H9 (cell line): ENCODE data around the gene FUT8. TPM values are rescaled to one million over a fixed set of nuclear protein-coding genes. Genes with fewer than 3 reads are reported as not detected.
A peak's percentile ranks its signal among the peaks of the same experiment; 100 is the strongest.

Source experiments
- DNase-seq: peaks from one replicate; pipeline ENCODE4 v3.0.0-alpha.2; 2017
- H2AFZ ChIP-seq: one replicate; pipeline ENCODE4 v1.6.1; 2013; ENCODE audit warnings: mild to moderate bottlenecking, low read length, control low read depth, moderate library complexity
- H2AK5ac ChIP-seq: 2 replicates; pipeline ENCODE4 v1.6.1; 2013; ENCODE audit warnings: low read length, control low read depth, mixed read lengths; ENCODE audit not compliant: insufficient read length
- H2BK120ac ChIP-seq: one replicate; pipeline ENCODE4 v1.6.1; 2013; ENCODE audit warnings: low read depth, mild to moderate bottlenecking, low read length, control low read depth, inconsistent platforms; ENCODE audit not compliant: poor library complexity, severe bottlenecking
- H2BK12ac ChIP-seq: 2 replicates; pipeline ENCODE4 v1.6.1; 2013; ENCODE audit warnings: low read length, control low read depth, mixed read lengths, low read depth; ENCODE audit not compliant: insufficient read length
- H2BK15ac ChIP-seq: 2 replicates; pipeline ENCODE4 v1.6.1; 2013; ENCODE audit warnings: low read depth, low read length, control low read depth
- H2BK20ac ChIP-seq: one replicate; pipeline ENCODE4 v1.6.1; 2013; ENCODE audit warnings: low read depth, mild to moderate bottlenecking, low read length, control low read depth, inconsistent platforms; ENCODE audit not compliant: poor library complexity, severe bottlenecking
- H2BK5ac ChIP-seq: 2 replicates; pipeline ENCODE4 v1.6.1; 2013; ENCODE audit warnings: low read length, control low read depth, mixed read lengths; ENCODE audit not compliant: insufficient read length
- H3K14ac ChIP-seq: 2 replicates; pipeline ENCODE4 v1.6.1; 2013; ENCODE audit warnings: low read length, control low read depth; ENCODE audit not compliant: insufficient read depth
- H3K18ac ChIP-seq: 2 replicates; pipeline ENCODE4 v1.6.1; 2013; ENCODE audit warnings: low read depth, mild to moderate bottlenecking, mixed read lengths, low read length, control low read depth; ENCODE audit not compliant: insufficient read length
- H3K23ac ChIP-seq: 2 replicates; pipeline ENCODE4 v1.6.1; 2013; ENCODE audit warnings: low read length, control low read depth, mixed read lengths, low read depth; ENCODE audit not compliant: insufficient read length
- H3K23me2 ChIP-seq: 2 replicates; pipeline ENCODE4 v1.6.1; 2013; ENCODE audit warnings: low read depth, mild to moderate bottlenecking, mixed read lengths, low read length, control low read depth; ENCODE audit not compliant: insufficient read length, poor library complexity, severe bottlenecking
- H3K27ac ChIP-seq: 2 replicates; pipeline ENCODE4 v1.5.1; 2013; ENCODE audit warnings: low read length, control low read depth, mixed read lengths, low read depth; ENCODE audit not compliant: insufficient read length
- H3K27me3 ChIP-seq: 2 replicates; pipeline ENCODE4 v1.6.1; 2013; ENCODE audit warnings: low read length, control low read depth, inconsistent platforms; ENCODE audit not compliant: insufficient read depth
- H3K4ac ChIP-seq: 2 replicates; pipeline ENCODE4 v1.6.1; 2013; ENCODE audit warnings: low read depth, mild to moderate bottlenecking, control low read depth, inconsistent platforms, low read length, moderate library complexity
- H3K4me1 ChIP-seq: 2 replicates; pipeline ENCODE4 v1.6.1; 2013; ENCODE audit warnings: low read length, control low read depth, inconsistent platforms; ENCODE audit not compliant: insufficient read depth
- H3K4me2 ChIP-seq: 2 replicates; pipeline ENCODE4 v1.6.1; 2013; ENCODE audit warnings: low read length, control low read depth, mixed read lengths; ENCODE audit not compliant: insufficient read length, insufficient read depth
- H3K56ac ChIP-seq: 2 replicates; pipeline ENCODE4 v1.6.1; 2013; ENCODE audit warnings: low read depth, mild to moderate bottlenecking, mixed read lengths, low read length, control low read depth; ENCODE audit not compliant: insufficient read length
- H3K79me1 ChIP-seq: 2 replicates; pipeline ENCODE4 v1.6.1; 2013; ENCODE audit warnings: low read depth, mild to moderate bottlenecking, moderate library complexity, low read length, control low read depth, inconsistent platforms; ENCODE audit not compliant: insufficient read depth, poor library complexity, severe bottlenecking
- H3K79me2 ChIP-seq: 2 replicates; pipeline ENCODE4 v1.6.1; 2013; ENCODE audit warnings: low read length, control low read depth, inconsistent platforms; ENCODE audit not compliant: insufficient read depth
- H3K9ac ChIP-seq: 2 replicates; pipeline ENCODE4 v1.6.1; 2013; ENCODE audit warnings: low read length, control low read depth, mixed read lengths; ENCODE audit not compliant: insufficient read length; ENCODE audit errors: extremely low read depth
- H3K9me3 ChIP-seq: one replicate; pipeline ENCODE4 v1.6.1; 2013; ENCODE audit warnings: low read depth, low read length, inconsistent platforms; ENCODE audit not compliant: control insufficient read depth
- H3T11ph ChIP-seq: one replicate; pipeline ENCODE4 v1.6.1; 2013; ENCODE audit warnings: mild to moderate bottlenecking, low read length, control low read depth, inconsistent platforms
- H4K20me1 ChIP-seq: one replicate; pipeline ENCODE4 v1.6.1; 2013; ENCODE audit not compliant: control insufficient read depth, insufficient read length, insufficient read depth
- H4K5ac ChIP-seq: 2 replicates; pipeline ENCODE4 v1.6.1; 2013; ENCODE audit warnings: low read depth, mild to moderate bottlenecking, mixed read lengths, low read length, control low read depth; ENCODE audit not compliant: insufficient read length
- H4K8ac ChIP-seq: replicated peaks from 2 replicates; pipeline ENCODE4 v1.6.1; 2013; ENCODE audit warnings: low read length, control low read depth, mixed read lengths, low read depth; ENCODE audit not compliant: insufficient read length
- H4K91ac ChIP-seq: 2 replicates; pipeline ENCODE4 v1.6.1; 2013; ENCODE audit warnings: low read depth, mild to moderate bottlenecking, moderate library complexity, mixed read lengths, low read length, control low read depth; ENCODE audit not compliant: insufficient read length
- H3K27ac Mint-ChIP-seq, 3 experiments: 2 replicates in 2 of 3; 3 replicates in 1 of 3; pipeline ENCODE4 v1.8.0; 2020 to 2021; ENCODE audit warnings: mixed read lengths in 3 of 3, mild to moderate bottlenecking in 1 of 3, moderate library complexity in 1 of 3
- H3K27me3 Mint-ChIP-seq: 2 replicates; pipeline ENCODE4 v1.8.0; 2021; ENCODE audit warnings: low read depth, mild to moderate bottlenecking, moderate library complexity, mixed read lengths
- H3K36me3 Mint-ChIP-seq, 3 experiments: 2 replicates in 2 of 3; 3 replicates in 1 of 3; pipeline ENCODE4 v1.8.0; 2020 to 2021; ENCODE audit warnings: low read depth in 3 of 3, mixed read lengths in 3 of 3; ENCODE audit not compliant: insufficient read depth in 1 of 3
- H3K4me1 Mint-ChIP-seq, 2 experiments: 2 replicates each; pipeline ENCODE4 v1.8.0; 2020; ENCODE audit warnings: mixed read lengths in 2 of 2
- H3K4me3 Mint-ChIP-seq, 2 experiments: 2 replicates in 1 of 2; 3 replicates in 1 of 2; pipeline ENCODE4 v1.8.0; 2020 to 2021; ENCODE audit warnings: mild to moderate bottlenecking in 2 of 2, mixed read lengths in 2 of 2, moderate library complexity in 1 of 2
- H3K9me3 Mint-ChIP-seq, 2 experiments: 2 replicates in 1 of 2; 3 replicates in 1 of 2; pipeline ENCODE4 v1.8.0; 2020; ENCODE audit warnings: mild to moderate bottlenecking in 2 of 2, mixed read lengths in 2 of 2, moderate library complexity in 1 of 2
- WGBS: extraction: QIAGEN DNeasy Blood & Tissue Kit; methylation state at CpG from one replicate; pipeline ENCODE4 v1.1.7; 2013; ENCODE audit warnings: missing lambda C conversion rate, low lambda C conversion rate, mixed read lengths; ENCODE audit not compliant: insufficient read length; ENCODE audit errors: extremely low coverage; 5-methylcytosine and 5-hydroxymethylcytosine counted together
- total RNA-seq: library from RNA; stranded (reverse); gene quantifications from 2 replicates; pipeline ENCODE4 v1.2.1, GENCODE V29; 2021
- TF ChIP-seq, protein P1 (sequence below): fragments of 200-600 bp; sonication (generic); conservative IDR thresholded peaks from 3 replicates; pipeline ENCODE4 v1.8.0; 2021; ENCODE audit warnings: antibody characterized with exemption, mild to moderate bottlenecking

Gene FUT8
- total RNA-seq, 1 experiment from 2014 or later = 44.3 TPM

DNA sequence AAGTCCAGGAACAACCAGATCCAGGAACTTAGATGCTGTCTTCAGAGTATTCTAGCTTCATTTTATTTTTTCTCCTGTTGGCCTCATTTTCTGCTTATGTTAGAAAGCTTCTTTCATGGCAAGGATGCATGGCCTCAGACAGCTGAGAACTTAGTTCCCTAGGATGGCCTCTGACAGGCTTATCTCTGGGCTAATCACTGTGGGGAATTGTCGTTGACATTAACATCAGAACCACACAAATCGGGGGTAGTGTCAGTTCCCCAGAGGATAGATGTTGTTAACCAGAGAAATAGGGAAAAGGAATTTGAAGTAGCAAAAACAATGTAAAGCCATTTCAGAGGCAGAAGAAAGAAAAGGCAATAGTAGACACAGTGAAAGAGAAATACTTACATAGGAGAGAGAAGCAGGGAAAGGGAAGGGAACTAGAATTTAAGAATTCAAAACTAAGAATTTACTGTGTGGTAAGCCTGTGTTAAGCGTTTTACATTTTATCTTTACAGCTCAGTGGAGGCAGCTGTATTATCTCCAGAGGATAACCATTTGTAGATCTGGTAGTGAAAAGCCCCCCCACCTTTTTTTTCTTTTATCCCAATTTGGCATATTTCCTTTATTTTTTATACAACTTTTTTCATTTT, 21.8 kb downstream of the FUT8 start:
- no peaks in the 10 kb centered on the region for H3K23me2 ChIP-seq
- no peak overlapping the region for H2BK15ac ChIP-seq
- TF ChIP-seq, protein P1, sequence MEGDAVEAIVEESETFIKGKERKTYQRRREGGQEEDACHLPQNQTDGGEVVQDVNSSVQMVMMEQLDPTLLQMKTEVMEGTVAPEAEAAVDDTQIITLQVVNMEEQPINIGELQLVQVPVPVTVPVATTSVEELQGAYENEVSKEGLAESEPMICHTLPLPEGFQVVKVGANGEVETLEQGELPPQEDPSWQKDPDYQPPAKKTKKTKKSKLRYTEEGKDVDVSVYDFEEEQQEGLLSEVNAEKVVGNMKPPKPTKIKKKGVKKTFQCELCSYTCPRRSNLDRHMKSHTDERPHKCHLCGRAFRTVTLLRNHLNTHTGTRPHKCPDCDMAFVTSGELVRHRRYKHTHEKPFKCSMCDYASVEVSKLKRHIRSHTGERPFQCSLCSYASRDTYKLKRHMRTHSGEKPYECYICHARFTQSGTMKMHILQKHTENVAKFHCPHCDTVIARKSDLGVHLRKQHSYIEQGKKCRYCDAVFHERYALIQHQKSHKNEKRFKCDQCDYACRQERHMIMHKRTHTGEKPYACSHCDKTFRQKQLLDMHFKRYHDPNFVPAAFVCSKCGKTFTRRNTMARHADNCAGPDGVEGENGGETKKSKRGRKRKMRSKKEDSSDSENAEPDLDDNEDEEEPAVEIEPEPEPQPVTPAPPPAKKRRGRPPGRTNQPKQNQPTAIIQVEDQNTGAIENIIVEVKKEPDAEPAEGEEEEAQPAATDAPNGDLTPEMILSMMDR = no peak
- no peak overlapping the region for H3K14ac ChIP-seq
- no peak overlapping the region for H3K9ac ChIP-seq
- H3K4me2 ChIP-seq = no peak overlapping the region
- no peak overlapping the region for H4K91ac ChIP-seq
- H4K8ac ChIP-seq = no peak overlapping the region
- Mint-ChIP-seq H3K27ac (peak overlapping the region in 1 of 3 experiments; percentile 80; a peak in 2 of 7 replicates), H3K4me3 (no peak overlapping the region), H3K36me3 (peaks cover 3 to 14% (median 13%) of the 10 kb centered on the region in 3 experiments; a peak in 6 of 7 replicates), H3K9me3 (peaks cover 8 to 11% of the 10 kb centered on the region in 2 experiments), H3K4me1 (peaks cover 31 to 44% of the 10 kb centered on the region in 2 experiments), H3K27me3 (no peaks in the 10 kb centered on the region)
- no peak overlapping the region for H2AFZ ChIP-seq
- H3K27me3 ChIP-seq = no peaks in the 10 kb centered on the region
- no peaks in the 10 kb centered on the region for H4K20me1 ChIP-seq
- DNase-seq = no peak
- no peak overlapping the region for H3K4ac ChIP-seq
- H3K79me1 ChIP-seq = no peaks in the 10 kb centered on the region
- no peak overlapping the region for H3K56ac ChIP-seq
- H3K9me3 ChIP-seq = no peaks in the 10 kb centered on the region
- H3K27ac ChIP-seq = no peak overlapping the region
- H3K79me2 ChIP-seq = no peaks in the 10 kb centered on the region
- no peak overlapping the region for H2AK5ac ChIP-seq
- 0 out of 2 replicates have a peak, but pooled peaks cover 2% of the 10 kb centered on the region for H3K4me1 ChIP-seq
- WGBS = no CpG with 5 or more reads among the region's 3 CpGs
- no peak overlapping the region for H3T11ph ChIP-seq
- no peak overlapping the region for H4K5ac ChIP-seq
- H2BK120ac ChIP-seq = no peak overlapping the region
- no peak overlapping the region for H2BK5ac ChIP-seq
- H3K18ac ChIP-seq = no peak overlapping the region
- H3K23ac ChIP-seq = no peak overlapping the region
- no peak overlapping the region for H2BK12ac ChIP-seq
- H2BK20ac ChIP-seq = no peak overlapping the region
